Trophoblast cell (in vitro differentiated cells and primary cell): ENCODE data around the gene ABCA13.

Source experiments
- DNase-seq, 2 donors: peaks; one replicate each; pipeline ENCODE4 v3.0.0-alpha.2; 2016
- H2AFZ ChIP-seq: 2 replicates; pipeline ENCODE4 v1.6.1; 2013; ENCODE audit warnings: low read length, moderate library complexity, mild to moderate bottlenecking; ENCODE audit not compliant: insufficient read depth, poor library complexity
- H2AK5ac ChIP-seq: 2 replicates; pipeline ENCODE4 v1.6.1; 2013; ENCODE audit warnings: mild to moderate bottlenecking, low read length
- H2BK120ac ChIP-seq: 2 replicates; pipeline ENCODE4 v1.6.1; 2013; ENCODE audit warnings: low read length, mild to moderate bottlenecking, moderate library complexity; ENCODE audit not compliant: insufficient read depth, poor library complexity
- H2BK12ac ChIP-seq: 2 replicates; pipeline ENCODE4 v1.6.1; 2013; ENCODE audit warnings: mild to moderate bottlenecking, low read length, moderate library complexity
- H2BK5ac ChIP-seq: 2 replicates; pipeline ENCODE4 v1.6.1; 2013; ENCODE audit warnings: low read length, low read depth, moderate library complexity, mild to moderate bottlenecking; ENCODE audit not compliant: poor library complexity
- H3K14ac ChIP-seq: 2 replicates; pipeline ENCODE4 v1.6.1; 2013; ENCODE audit warnings: mild to moderate bottlenecking, low read length
- H3K18ac ChIP-seq: 2 replicates; pipeline ENCODE4 v1.6.1; 2013; ENCODE audit warnings: mild to moderate bottlenecking, low read length
- H3K23ac ChIP-seq: 2 replicates; pipeline ENCODE4 v1.6.1; 2013; ENCODE audit warnings: low read length
- H3K27ac ChIP-seq: 2 replicates; pipeline ENCODE4 v1.5.1; 2013; ENCODE audit warnings: low read depth, mild to moderate bottlenecking, inconsistent platforms, low read length, moderate library complexity
- H3K27me3 ChIP-seq: 2 replicates; pipeline ENCODE4 v1.6.1; 2013; ENCODE audit warnings: inconsistent platforms, mild to moderate bottlenecking, low read length, moderate library complexity; ENCODE audit not compliant: insufficient read depth
- H3K36me3 ChIP-seq, 2 experiments: 1 replicate in 1 of 2; 2 replicates in 1 of 2; pipeline ENCODE4 v1.6.1; 2013; ENCODE audit warnings: low read length in 2 of 2, mild to moderate bottlenecking in 2 of 2, moderate library complexity in 1 of 2; ENCODE audit not compliant: insufficient read depth in 2 of 2, control insufficient read depth in 1 of 2
- H3K4ac ChIP-seq: 2 replicates; pipeline ENCODE4 v1.6.1; 2013; ENCODE audit warnings: low read depth, mild to moderate bottlenecking, low read length, moderate library complexity
- H3K4me1 ChIP-seq, 2 experiments: 1 replicate in 1 of 2; 2 replicates in 1 of 2; pipeline ENCODE4 v1.6.1; 2013; ENCODE audit warnings: low read length in 2 of 2, mild to moderate bottlenecking in 2 of 2, moderate library complexity in 1 of 2; ENCODE audit not compliant: insufficient read depth in 2 of 2, control insufficient read depth in 1 of 2
- H3K4me2 ChIP-seq: 2 replicates; pipeline ENCODE4 v1.6.1; 2013; ENCODE audit warnings: inconsistent platforms, mild to moderate bottlenecking, low read length, moderate library complexity
- H3K4me3 ChIP-seq: 2 replicates; pipeline ENCODE4 v1.5.1; 2013; ENCODE audit warnings: mild to moderate bottlenecking, low read depth, low read length, inconsistent platforms
- H3K79me1 ChIP-seq: one replicate; pipeline ENCODE4 v1.6.1; 2013; ENCODE audit warnings: low read length
- H3K79me2 ChIP-seq: 2 replicates; pipeline ENCODE4 v1.6.1; 2013; ENCODE audit warnings: low read length, mild to moderate bottlenecking; ENCODE audit not compliant: control insufficient read depth, insufficient read depth, poor library complexity
- H3K9ac ChIP-seq: 2 replicates; pipeline ENCODE4 v1.6.1; 2013; ENCODE audit warnings: mild to moderate bottlenecking, low read length
- H3K9me3 ChIP-seq: 2 replicates; pipeline ENCODE4 v1.6.1; 2013; ENCODE audit warnings: low read depth, mild to moderate bottlenecking, control low read depth, inconsistent platforms, low read length; ENCODE audit not compliant: insufficient read depth
- H4K12ac ChIP-seq: 2 replicates; pipeline ENCODE4 v1.6.1; 2013; ENCODE audit warnings: low read depth, mild to moderate bottlenecking, low read length, moderate library complexity
- H4K8ac ChIP-seq: 2 replicates; pipeline ENCODE4 v1.6.1; 2013; ENCODE audit warnings: low read depth, mild to moderate bottlenecking, low read length, moderate library complexity
- H4K91ac ChIP-seq: one replicate; pipeline ENCODE4 v1.6.1; 2013; ENCODE audit warnings: low read depth, mild to moderate bottlenecking, low read length, moderate library complexity
- WGBS: extraction: QIAGEN DNeasy Blood & Tissue Kit; methylation state at CpG from one replicate; pipeline ENCODE4 v1.1.7; 2013; ENCODE audit warnings: missing lambda C conversion rate; ENCODE audit not compliant: insufficient read length, insufficient coverage; ENCODE audit errors: extremely low coverage; 5-methylcytosine and 5-hydroxymethylcytosine counted together

The ABCA13 gene

DNA sequence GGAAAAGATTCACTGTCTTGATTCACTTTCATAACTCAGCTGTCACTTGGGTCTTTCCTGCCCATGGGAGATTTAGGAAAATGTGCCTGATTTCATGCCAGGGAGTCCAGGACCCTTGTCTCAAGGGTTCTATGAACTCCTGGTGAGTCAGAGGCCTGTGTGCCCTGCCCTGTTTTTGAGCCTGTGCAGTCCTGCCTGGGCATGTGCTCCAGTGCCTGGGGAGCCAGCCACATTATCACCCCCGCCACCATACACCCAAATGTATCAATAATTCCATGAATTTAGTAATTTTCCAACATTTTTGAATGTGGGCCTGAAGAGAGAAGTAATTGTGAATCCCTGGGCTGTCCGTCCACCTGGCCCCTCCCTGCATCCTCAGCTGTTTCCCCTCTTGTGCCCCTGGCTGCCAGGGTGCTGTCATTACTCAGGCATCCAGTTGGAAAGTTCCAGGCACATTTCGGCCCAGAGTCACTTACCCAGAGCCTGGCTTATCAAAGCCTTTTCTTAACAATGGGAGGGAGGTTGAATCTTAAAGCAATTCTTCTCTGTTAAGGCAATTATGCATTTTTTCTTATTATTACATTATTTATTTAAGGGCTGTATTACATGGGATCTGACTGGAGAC, 465.2 kb downstream of the ABCA13 start:
- no peak overlapping the region for H3K9ac ChIP-seq
- H3K79me2 ChIP-seq, result no peaks in the 10 kb centered on the region
- H3K23ac ChIP-seq, result no peak overlapping the region
- no peak overlapping the region for H2BK5ac ChIP-seq
- no peak overlapping the region for H3K14ac ChIP-seq
- peaks cover 2% of the 10 kb centered on the region for H3K79me1 ChIP-seq
- WGBS, result no CpG with 5 or more reads among the region's 3 CpGs
- H2BK12ac ChIP-seq, result no peak overlapping the region
- no peaks in the 10 kb centered on the region for H3K36me3 ChIP-seq
- no peak overlapping the region for H3K27ac ChIP-seq
- no peak overlapping the region for H3K4me2 ChIP-seq
- H3K27me3 ChIP-seq, result no peaks in the 10 kb centered on the region
- DNase-seq, result no peak
- H2AFZ ChIP-seq, result no peak overlapping the region
- H4K8ac ChIP-seq, result no peak overlapping the region
- no peak overlapping the region for H3K18ac ChIP-seq
- H3K4me1 ChIP-seq, result peaks cover 2 to 7% of the 10 kb centered on the region in 2 experiments
- no peak overlapping the region for H3K4me3 ChIP-seq
- no peak overlapping the region for H4K12ac ChIP-seq
- H3K9me3 ChIP-seq, result no peaks in the 10 kb centered on the region
- no peak overlapping the region for H2AK5ac ChIP-seq
- H4K91ac ChIP-seq, result no peak overlapping the region
- no peak overlapping the region for H3K4ac ChIP-seq
- H2BK120ac ChIP-seq, result no peak overlapping the region

DNA sequence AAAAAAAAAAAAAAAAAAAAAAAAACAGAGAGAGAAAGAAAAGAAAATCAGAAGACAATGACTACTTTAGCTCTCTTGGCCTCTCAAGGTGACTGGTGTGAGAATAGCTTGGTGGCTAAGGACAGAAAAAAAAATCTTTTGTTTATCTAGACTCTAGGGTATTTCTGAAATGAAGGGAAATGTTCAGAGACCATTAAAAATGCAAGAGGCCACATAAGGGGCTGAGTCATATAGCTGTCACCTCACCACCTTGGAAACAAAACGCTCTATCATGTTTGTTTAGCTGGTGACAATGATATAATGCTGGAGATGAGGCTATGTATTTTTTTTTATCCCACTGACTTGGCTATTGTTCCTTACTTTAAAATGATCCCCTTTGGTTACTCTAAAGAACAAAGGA, 466.1 kb downstream of the ABCA13 start:
- H3K4me1 ChIP-seq, result peaks cover 2 to 7% of the 10 kb centered on the region in 2 experiments
- no CpG with 5 or more reads among the region's 1 CpG for WGBS
- no peak overlapping the region for H2BK12ac ChIP-seq
- no peak overlapping the region for H2BK120ac ChIP-seq
- DNase-seq, result no peak
- H3K9ac ChIP-seq, result no peak overlapping the region
- H3K36me3 ChIP-seq, result no peaks in the 10 kb centered on the region
- H3K23ac ChIP-seq, result no peak overlapping the region
- H2AFZ ChIP-seq, result no peak overlapping the region
- H3K18ac ChIP-seq, result no peak overlapping the region
- H4K8ac ChIP-seq, result no peak overlapping the region
- H3K79me1 ChIP-seq, result peaks cover 2% of the 10 kb centered on the region
- H3K79me2 ChIP-seq, result no peaks in the 10 kb centered on the region
- H2AK5ac ChIP-seq, result no peak overlapping the region
- no peak overlapping the region for H3K4me3 ChIP-seq
- no peak overlapping the region for H4K91ac ChIP-seq
- H3K27me3 ChIP-seq, result no peaks in the 10 kb centered on the region
- no peak overlapping the region for H3K4me2 ChIP-seq
- no peaks in the 10 kb centered on the region for H3K9me3 ChIP-seq
- no peak overlapping the region for H3K4ac ChIP-seq
- H3K14ac ChIP-seq, result no peak overlapping the region
- H3K27ac ChIP-seq, result no peak overlapping the region
- H2BK5ac ChIP-seq, result no peak overlapping the region
- H4K12ac ChIP-seq, result no peak overlapping the region

DNA sequence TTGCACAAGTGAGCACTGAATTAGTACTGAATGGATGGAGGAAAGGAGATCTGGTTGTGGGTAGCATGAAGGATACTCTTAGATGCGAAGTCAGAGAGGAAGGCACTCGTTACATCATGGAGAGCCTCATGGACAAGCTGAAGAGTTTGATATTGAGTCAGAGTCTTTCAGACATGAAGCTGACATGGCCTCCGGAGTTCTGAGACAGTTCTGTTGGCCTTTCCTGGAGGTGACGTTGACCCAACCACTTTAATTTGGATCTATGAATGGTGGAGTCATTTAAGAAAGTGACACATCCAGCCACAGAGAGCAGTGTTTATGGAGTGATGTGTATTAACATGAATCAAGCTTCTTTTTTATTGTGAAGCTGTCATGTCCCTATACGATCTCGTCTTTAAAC, 466.8 kb downstream of the ABCA13 start:
- no CpG with 5 or more reads among the region's 6 CpGs for WGBS
- DNase-seq, result no peak
- H4K12ac ChIP-seq, result no peak overlapping the region

DNA sequence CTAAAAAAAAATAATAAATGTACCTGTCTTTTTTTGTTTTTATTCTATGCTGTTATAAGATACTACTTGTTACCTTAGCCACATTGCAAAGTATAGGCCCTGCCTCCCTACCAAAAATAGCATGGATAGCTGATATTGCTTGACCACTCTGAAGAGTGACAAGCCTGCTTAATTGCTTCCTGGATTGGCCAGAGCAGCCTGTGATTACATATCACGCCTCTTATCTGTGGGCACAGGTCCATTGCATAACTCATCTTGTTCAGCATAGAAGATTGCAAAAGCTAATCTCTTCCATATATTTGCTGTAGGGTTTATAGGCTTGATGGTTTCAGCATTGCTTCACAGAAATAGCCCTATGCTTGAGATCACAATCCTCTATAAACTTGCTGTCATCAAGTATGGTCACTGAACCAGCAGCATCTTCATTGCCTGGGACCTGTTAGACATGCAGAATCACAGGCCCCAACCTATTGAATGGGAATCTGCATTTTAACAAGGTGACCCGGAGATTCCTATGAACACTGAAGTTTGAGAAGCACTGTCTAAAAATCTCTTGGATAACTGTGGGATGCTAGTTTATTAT, 472.3 kb downstream of the ABCA13 start:
- Histone ChIP-seq H3K18ac (no peak overlapping the region), H4K12ac (no peak overlapping the region), H3K9me3 (no peaks in the 10 kb centered on the region), H3K14ac (no peak overlapping the region), H3K23ac (no peak overlapping the region), H3K79me2 (no peaks in the 10 kb centered on the region), H4K91ac (no peak overlapping the region), H3K4ac (no peak overlapping the region), H2BK120ac (no peak overlapping the region), H3K36me3 (no peaks in the 10 kb centered on the region), H2AFZ (no peak overlapping the region), H3K27ac (no peak overlapping the region), H3K4me3 (no peak overlapping the region), H2BK5ac (no peak overlapping the region), H4K8ac (no peak overlapping the region), H3K4me2 (no peak overlapping the region), H3K27me3 (no peaks in the 10 kb centered on the region), H3K79me1 (no peaks in the 10 kb centered on the region), H3K9ac (no peak overlapping the region), H3K4me1 (no peaks in the 10 kb centered on the region), H2BK12ac (no peak overlapping the region), H2AK5ac (no peak overlapping the region)
- WGBS, result no CpG with 5 or more reads among the region's 2 CpGs
- no peak for DNase-seq

More for the DNA sequence above, 466.8 kb downstream of the ABCA13 start:
- Histone ChIP-seq H3K9me3 (no peaks in the 10 kb centered on the region), H2AFZ (no peak overlapping the region), H3K18ac (no peak overlapping the region), H2BK120ac (no peak overlapping the region), H3K23ac (no peak overlapping the region), H3K4me2 (no peak overlapping the region), H3K27ac (no peak overlapping the region), H3K4ac (no peak overlapping the region), H3K36me3 (no peaks in the 10 kb centered on the region), H2AK5ac (no peak overlapping the region), H4K91ac (no peak overlapping the region), H3K4me1 (peaks cover 2 to 7% of the 10 kb centered on the region in 2 experiments), H3K9ac (no peak overlapping the region), H3K79me1 (peaks cover 2% of the 10 kb centered on the region), H2BK5ac (no peak overlapping the region), H3K79me2 (no peaks in the 10 kb centered on the region), H2BK12ac (no peak overlapping the region), H3K27me3 (no peaks in the 10 kb centered on the region), H3K4me3 (no peak overlapping the region), H4K8ac (no peak overlapping the region), H3K14ac (no peak overlapping the region)
